Uterus (tissue), 4 donors: ENCODE data around the gene SIM2. TPM values are rescaled to one million over a fixed set of nuclear protein-coding genes. Genes with fewer than 3 reads are reported as not detected.

ENCODE experiments used
- DNase-seq, 2 donors: peaks; one replicate each; pipeline ENCODE4 v3.0.0-alpha.2; 2019 to 2020
- H3K27ac ChIP-seq, 2 donors: fragments of 200-600 bp; sonication (generic); 1 replicate in 1 of 2; 2 replicates in 1 of 2; pipeline ENCODE4 v1.5.1; 2016 to 2018
- H3K27me3 ChIP-seq, 2 donors: fragments of 200-600 bp; sonication (generic); one replicate each; pipeline ENCODE4 v1.5.1; 2018 to 2019; ENCODE audit warnings: control low read depth in 1 of 2
- H3K36me3 ChIP-seq, 2 donors: fragments of 200-600 bp; sonication (generic); one replicate each; pipeline ENCODE4 v1.5.1; 2019; ENCODE audit warnings: control low read depth in 1 of 2
- H3K4me1 ChIP-seq, 2 donors: fragments of 200-600 bp; sonication (generic); one replicate each; pipeline ENCODE4 v1.5.1; 2018 to 2019; ENCODE audit warnings: control low read depth in 1 of 2
- H3K4me3 ChIP-seq, 2 donors: fragments of 200-600 bp; sonication (generic); 1 replicate in 1 of 2; 2 replicates in 1 of 2; pipeline ENCODE4 v1.5.1; 2018 to 2019; ENCODE audit warnings: mild to moderate bottlenecking in 1 of 2
- H3K9me3 ChIP-seq, 2 donors: fragments of 200-600 bp; sonication (generic); one replicate each; pipeline ENCODE4 v1.5.1; 2019; ENCODE audit warnings: control low read depth in 1 of 2
- CTCF ChIP-seq, 4 experiments: fragments of 200-600 bp in 2 of 4; fragments of 450-650 bp in 2 of 4; sonication (generic) in 2 of 4; IDR thresholded peaks; one replicate each; pipeline ENCODE4 v1.5.1; 2016 to 2019; ENCODE audit warnings: antibody characterized with exemption in 4 of 4, mild to moderate bottlenecking in 2 of 4, moderate library complexity in 1 of 4
- POLR2A ChIP-seq, 2 donors: fragments of 450-650 bp; IDR thresholded peaks; one replicate each; pipeline ENCODE4 v1.6.1; 2016; ENCODE audit warnings: antibody characterized with exemption in 2 of 2, mild to moderate bottlenecking in 1 of 2, moderate library complexity in 1 of 2
- intact Hi-C: fragments of 100-400 bp; cut with DNase I; formaldehyde crosslinking; loops from one replicate; pipeline ENCODE4 v1.15.1; 2023; ENCODE audit warnings: low total_unique reads
- total RNA-seq, 4 donors: library from RNA; depleted of rRNA in 3 of 4; stranded (reverse); fragments of >200 nt in 3 of 4; gene quantifications; one replicate each; pipeline versions ENCODE4 v1.1.0 to v1.2.4, GENCODE V29; 2014 to 2023
- donor health status: DM: yes; HTN: yes; CAD: no.

The SIM2 gene
- total RNA-seq, 4 donors from 2014 or later, result 0.21 to 0.59 TPM; not detected in 2

- no peak for TF ChIP-seq CTCF (IDR thresholded peaks at IDR 0.05)
- no peak for TF ChIP-seq POLR2A (IDR thresholded peaks at IDR 0.05)
These were observed 23.8 kb downstream of the SIM2 start for GRCh38 chr21:36722370-36723368.

GRCh38 chr21:36723371-36723881 lies 24.5 kb downstream of the SIM2 start:
- no peak overlapping the region for H3K27ac ChIP-seq
- no peaks in the 10 kb centered on the region for H3K27me3 ChIP-seq
- intact Hi-C loops, result no loop called here
- H3K9me3 ChIP-seq, result no peaks in the 10 kb centered on the region
- H3K4me3 ChIP-seq, result no peak overlapping the region
- H3K4me1 ChIP-seq, result no peaks in the 10 kb centered on the region
- H3K36me3 ChIP-seq, result no peaks in the 10 kb centered on the region
- DNase-seq, result no peak
- TF ChIP-seq POLR2A (IDR thresholded peaks at IDR 0.05), result no peak
- no peak for TF ChIP-seq CTCF (IDR thresholded peaks at IDR 0.05)

More at GRCh38 chr21:36722370-36723368, 23.8 kb downstream of the SIM2 start:
- no peak overlapping the region for H3K27ac ChIP-seq
- no peaks in the 10 kb centered on the region for H3K27me3 ChIP-seq
- no peak for DNase-seq
- intact Hi-C loops, result no loop called here
- H3K9me3 ChIP-seq, result no peaks in the 10 kb centered on the region
- no peaks in the 10 kb centered on the region for H3K36me3 ChIP-seq
- no peak overlapping the region for H3K4me3 ChIP-seq
- no peaks in the 10 kb centered on the region for H3K4me1 ChIP-seq

GRCh38 chr21:36724660-36725059 lies 25.7 kb downstream of the SIM2 start:
- intact Hi-C loops, result no loop called here
- Histone ChIP-seq H3K4me3 (no peak overlapping the region), H3K4me1 (no peaks in the 10 kb centered on the region), H3K9me3 (no peaks in the 10 kb centered on the region), H3K27ac (no peak overlapping the region), H3K27me3 (no peaks in the 10 kb centered on the region), H3K36me3 (no peaks in the 10 kb centered on the region)
- no peak for DNase-seq
- no peak for TF ChIP-seq POLR2A (IDR thresholded peaks at IDR 0.05)
- TF ChIP-seq CTCF (IDR thresholded peaks at IDR 0.05), result no peak

GRCh38 chr21:36725793-36726386 lies 27.0 kb downstream of the SIM2 start:
- intact Hi-C loops, result no loop called here
- no peak overlapping the region for H3K27ac ChIP-seq
- H3K36me3 ChIP-seq, result no peaks in the 10 kb centered on the region
- H3K4me1 ChIP-seq, result no peaks in the 10 kb centered on the region
- no peaks in the 10 kb centered on the region for H3K27me3 ChIP-seq
- H3K4me3 ChIP-seq, result no peak overlapping the region
- TF ChIP-seq POLR2A (IDR thresholded peaks at IDR 0.05), result no peak
- TF ChIP-seq CTCF (IDR thresholded peaks at IDR 0.05), result no peak
- no peaks in the 10 kb centered on the region for H3K9me3 ChIP-seq
- peak in 1 of 2 donors; percentile 3 for DNase-seq

- Histone ChIP-seq H3K27me3 (no peaks in the 10 kb centered on the region), H3K4me3 (no peak overlapping the region), H3K9me3 (no peaks in the 10 kb centered on the region), H3K4me1 (no peaks in the 10 kb centered on the region), H3K27ac (no peak overlapping the region), H3K36me3 (no peaks in the 10 kb centered on the region)
- no peak for DNase-seq
- TF ChIP-seq CTCF (IDR thresholded peaks at IDR 0.05) (no peak), POLR2A (IDR thresholded peaks at IDR 0.05) (no peak)
- intact Hi-C loops, result no loop called here
These were observed 29.0 kb downstream of the SIM2 start for GRCh38 chr21:36727866-36728265.
